SJSA1 (cell line): ENCODE data around the gene USP5. TPM values are rescaled to one million over a fixed set of nuclear protein-coding genes. Genes with fewer than 3 reads are reported as not detected.
A peak's percentile ranks its signal among the peaks of the same experiment; 100 is the strongest.
"Not testable (repeated sequence)": the region's sequence is repeated elsewhere in the genome, so short reads cannot be mapped to it uniquely, and the experiment has no call there.

ENCODE experiments used
- DNase-seq, 2 experiments: peaks; one replicate each; pipeline ENCODE4 v3.0.0-alpha.2; 2015 to 2020; ENCODE audit warnings: low spot score in 2 of 2, low read depth in 1 of 2
- H3K27ac ChIP-seq: fragments of 250-450 bp; sonication (Bioruptor Pico); 2 replicates; pipeline ENCODE4 v1.5.1; 2020; ENCODE audit warnings: mild to moderate bottlenecking, moderate library complexity
- H3K27me3 ChIP-seq: fragments of 250-450 bp; sonication (Bioruptor Pico); replicated peaks from 2 replicates; pipeline ENCODE4 v1.5.1; 2020; ENCODE audit warnings: mild to moderate bottlenecking, moderate library complexity
- H3K36me3 ChIP-seq: fragments of 250-450 bp; sonication (Bioruptor Pico); 2 replicates; pipeline ENCODE4 v1.5.1; 2020; ENCODE audit warnings: mild to moderate bottlenecking
- H3K4me1 ChIP-seq: fragments of 250-450 bp; sonication (Bioruptor Pico); replicated peaks from 2 replicates; pipeline ENCODE4 v1.6.1; 2021; ENCODE audit warnings: mild to moderate bottlenecking
- H3K4me3 ChIP-seq: fragments of 250-450 bp; sonication (Bioruptor Pico); 2 replicates; pipeline ENCODE4 v1.5.1; 2020; ENCODE audit warnings: mild to moderate bottlenecking
- H3K9me3 ChIP-seq: fragments of 250-450 bp; sonication (Bioruptor Pico); replicated peaks from 2 replicates; pipeline ENCODE4 v1.5.1; 2020; ENCODE audit warnings: mild to moderate bottlenecking
- total RNA-seq: library from RNA; depleted of rRNA; stranded (reverse); fragments of >200 nt; shearing (Covaris generic); gene quantifications from 2 replicates; pipeline ENCODE4 v1.2.3, GENCODE V29; 2014

Gene USP5
- total RNA-seq, 1 experiment from 2014 or later: 121 TPM

DNA sequence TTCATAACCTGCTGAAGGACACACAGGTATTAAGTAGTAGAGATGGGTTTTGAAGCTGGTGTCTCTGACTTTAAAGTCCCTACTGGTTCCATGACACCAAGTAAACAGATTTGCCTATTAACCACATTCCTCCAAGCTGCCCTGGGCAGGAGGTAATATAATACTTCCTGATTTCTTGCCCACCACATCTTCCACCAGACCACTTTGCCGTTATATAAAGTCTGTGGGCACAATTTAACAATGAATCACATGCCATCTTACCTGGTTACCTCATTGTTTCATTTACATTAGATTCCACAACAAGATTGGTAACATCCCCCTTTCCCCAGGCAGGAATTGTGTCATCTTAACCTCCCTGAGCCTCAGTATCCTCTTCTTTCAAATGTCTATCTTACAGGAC, 51.8 kb downstream of the USP5 start:
- Histone ChIP-seq H3K36me3 (0 out of 2 replicates have a peak, but pooled peaks cover 7% of the 10 kb centered on the region), H3K27ac (no peak overlapping the region), H3K9me3 (no peaks in the 10 kb centered on the region), H3K4me3 (no peak overlapping the region), H3K4me1 (peaks cover 27% of the 10 kb centered on the region), H3K27me3 (no peaks in the 10 kb centered on the region)
- DNase-seq: no peak

DNA sequence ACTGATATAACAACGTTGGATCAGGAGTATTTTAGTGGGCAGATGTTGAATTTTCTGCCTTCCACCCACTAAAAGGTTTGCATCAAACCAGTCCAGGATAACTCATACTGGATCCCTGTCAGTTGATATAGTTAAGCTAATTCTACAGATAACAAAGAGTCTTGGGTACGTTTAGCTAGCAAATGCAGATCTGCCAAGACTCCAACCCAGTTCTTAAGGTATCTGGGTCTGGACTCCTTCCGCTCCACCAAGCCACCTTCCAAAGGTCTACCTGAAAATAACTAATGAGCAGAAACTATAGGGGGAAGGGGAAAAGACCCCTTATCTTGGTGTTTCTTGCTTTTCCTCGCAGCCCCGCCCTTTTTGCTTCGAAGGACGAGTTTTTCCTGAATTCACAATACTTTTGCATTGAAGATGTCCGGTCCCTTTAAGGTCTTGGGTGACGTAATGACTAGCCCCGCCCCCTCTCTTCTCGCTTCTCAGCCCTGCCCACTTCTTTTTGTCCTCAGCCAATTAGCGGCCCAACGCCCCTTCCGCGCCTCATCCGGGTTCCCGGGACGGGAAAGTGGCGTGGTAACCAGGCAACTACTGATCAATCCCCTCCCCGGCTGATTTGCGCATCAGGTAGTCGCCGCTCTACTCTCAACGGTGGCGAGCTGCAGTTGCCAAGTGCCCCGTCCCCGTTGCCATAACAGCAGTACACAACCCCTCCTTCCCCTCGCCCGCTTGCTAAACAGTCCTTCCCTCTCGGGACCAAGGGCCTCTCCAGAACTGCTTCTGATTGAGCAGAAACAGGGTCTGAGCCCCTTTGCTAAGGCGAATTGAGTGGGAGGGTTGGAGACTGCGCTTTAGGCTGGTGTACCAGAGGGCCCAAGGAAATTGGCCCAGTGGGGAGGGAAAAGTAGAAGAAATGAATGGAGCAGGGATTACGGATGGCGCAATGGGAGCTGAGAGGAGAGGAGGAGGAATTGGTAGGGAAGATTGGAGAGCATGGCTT, 52.6 kb downstream of the USP5 start, which contains the start of gene LRRC23:
Gene LRRC23 (plus strand): TSS at position 543 of the 997 bp plus-strand sequence. CDS start 812 bp downstream, outside the sequence.
- Histone ChIP-seq H3K27ac (peak within 1 kb of the TSS; percentile 64), H3K9me3 (no peaks in the 10 kb centered on the region), H3K27me3 (no peaks in the 10 kb centered on the region), H3K36me3 (0 out of 2 replicates have a peak, but pooled peaks cover 7% of the 10 kb centered on the region), H3K4me1 (peaks cover 27% of the 10 kb centered on the region), H3K4me3 (peak within 1 kb of the TSS; percentile 61)
- DNase-seq: peak; percentile 93 to 97

DNA sequence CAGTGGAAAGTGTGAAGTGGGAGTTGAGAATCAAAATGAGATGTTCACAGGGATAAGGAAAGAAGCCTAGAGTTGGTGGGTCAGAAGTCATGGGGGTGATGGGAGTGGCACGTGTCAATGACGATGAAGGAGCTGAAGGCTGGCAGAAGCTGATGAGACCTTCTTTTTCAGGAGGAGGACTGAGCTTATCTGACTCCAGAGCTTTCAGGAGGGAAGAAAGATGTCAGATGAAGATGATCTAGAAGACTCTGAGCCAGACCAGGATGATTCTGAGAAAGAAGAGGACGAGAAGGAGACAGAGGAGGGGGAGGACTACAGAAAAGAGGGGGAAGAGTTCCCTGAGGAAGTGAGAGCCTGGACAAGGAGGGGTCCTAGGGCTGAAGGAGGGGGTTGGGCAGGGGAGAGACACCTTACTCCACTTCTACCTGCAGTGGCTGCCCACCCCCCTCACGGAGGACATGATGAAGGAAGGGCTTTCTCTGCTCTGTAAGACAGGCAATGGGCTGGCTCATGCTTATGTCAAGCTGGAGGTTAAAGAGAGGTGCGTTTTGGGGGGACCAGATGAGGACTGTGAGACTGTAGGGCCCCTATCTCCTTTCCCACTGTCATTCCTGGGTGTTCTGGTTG, 53.6 kb downstream of the USP5 start:
- Histone ChIP-seq H3K27me3 (no peaks in the 10 kb centered on the region), H3K27ac (no peak overlapping the region)
- no peak for DNase-seq

DNA sequence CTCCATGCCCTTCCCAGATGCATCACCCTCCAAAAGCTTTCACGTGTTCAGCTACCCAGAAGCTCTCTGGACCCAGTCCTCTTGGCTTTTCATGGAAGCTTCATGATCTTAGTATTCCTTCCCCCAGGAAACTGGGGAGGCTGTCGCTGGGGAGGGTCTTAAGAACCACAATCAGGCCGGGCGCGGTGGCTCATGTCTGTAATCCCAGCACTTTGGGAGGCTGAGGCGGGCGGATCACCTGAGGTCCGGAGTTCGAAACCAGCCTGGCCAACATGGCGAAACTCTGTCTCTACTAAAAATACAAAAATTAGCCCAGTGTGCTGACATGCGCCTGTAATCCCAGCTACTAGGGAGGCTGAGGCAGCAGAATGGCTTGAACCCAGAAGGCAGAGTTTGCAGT, 56.2 kb downstream of the USP5 start:
- not testable (repeated sequence) for DNase-seq, H3K4me3 ChIP-seq, H3K27me3 ChIP-seq, H3K9me3 ChIP-seq, H3K36me3 ChIP-seq, H3K27ac ChIP-seq
- H3K4me1 ChIP-seq: peaks cover 18% of the 10 kb centered on the region

More for the DNA sequence above, 53.6 kb downstream of the USP5 start:
- Histone ChIP-seq H3K4me1 (peaks cover 18% of the 10 kb centered on the region), H3K4me3 (peak overlapping the region; percentile 61), H3K36me3 (0 out of 2 replicates have a peak, but pooled peaks cover 7% of the 10 kb centered on the region), H3K9me3 (no peaks in the 10 kb centered on the region)

DNA sequence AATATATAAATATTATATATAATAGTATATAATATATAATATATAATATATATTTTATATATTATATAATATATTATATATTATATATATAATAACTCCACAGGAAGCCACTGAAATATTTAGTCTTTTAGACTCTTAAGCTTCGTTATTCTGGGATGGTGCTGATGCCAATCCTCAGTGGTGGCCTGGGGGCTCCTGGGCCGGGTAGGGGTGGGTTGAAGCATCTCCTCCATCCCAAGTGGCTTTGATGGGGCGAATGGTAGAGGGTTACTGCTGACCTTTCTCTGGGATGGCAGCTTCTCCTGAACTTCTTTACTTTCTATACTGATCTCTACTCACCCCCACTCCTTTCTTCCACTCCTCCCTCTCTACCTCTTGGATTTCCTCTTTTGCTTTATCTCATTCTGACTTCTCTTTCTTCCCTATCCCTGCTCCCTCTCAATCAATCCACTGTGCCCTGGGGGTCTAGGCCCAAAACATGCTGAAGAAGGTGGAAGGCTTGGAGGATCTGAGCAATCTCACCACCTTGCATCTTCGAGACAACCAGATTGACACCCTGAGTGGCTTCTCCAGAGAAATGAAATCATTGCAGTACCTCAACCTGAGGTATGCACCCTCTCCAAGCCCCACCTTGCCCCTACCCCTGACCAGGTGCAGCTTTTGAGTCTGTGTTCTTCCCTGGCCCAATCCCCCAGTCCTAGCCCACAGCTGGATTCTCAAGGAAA, 57.6 kb downstream of the USP5 start:
- no peak for DNase-seq
- peaks cover 17% of the 10 kb centered on the region for H3K4me1 ChIP-seq
- H3K4me3 ChIP-seq: no peak overlapping the region
- H3K36me3 ChIP-seq: 0 out of 2 replicates have a peak, but pooled peaks cover 7% of the 10 kb centered on the region
- no peaks in the 10 kb centered on the region for H3K27me3 ChIP-seq
- H3K27ac ChIP-seq: no peak overlapping the region
- no peaks in the 10 kb centered on the region for H3K9me3 ChIP-seq

DNA sequence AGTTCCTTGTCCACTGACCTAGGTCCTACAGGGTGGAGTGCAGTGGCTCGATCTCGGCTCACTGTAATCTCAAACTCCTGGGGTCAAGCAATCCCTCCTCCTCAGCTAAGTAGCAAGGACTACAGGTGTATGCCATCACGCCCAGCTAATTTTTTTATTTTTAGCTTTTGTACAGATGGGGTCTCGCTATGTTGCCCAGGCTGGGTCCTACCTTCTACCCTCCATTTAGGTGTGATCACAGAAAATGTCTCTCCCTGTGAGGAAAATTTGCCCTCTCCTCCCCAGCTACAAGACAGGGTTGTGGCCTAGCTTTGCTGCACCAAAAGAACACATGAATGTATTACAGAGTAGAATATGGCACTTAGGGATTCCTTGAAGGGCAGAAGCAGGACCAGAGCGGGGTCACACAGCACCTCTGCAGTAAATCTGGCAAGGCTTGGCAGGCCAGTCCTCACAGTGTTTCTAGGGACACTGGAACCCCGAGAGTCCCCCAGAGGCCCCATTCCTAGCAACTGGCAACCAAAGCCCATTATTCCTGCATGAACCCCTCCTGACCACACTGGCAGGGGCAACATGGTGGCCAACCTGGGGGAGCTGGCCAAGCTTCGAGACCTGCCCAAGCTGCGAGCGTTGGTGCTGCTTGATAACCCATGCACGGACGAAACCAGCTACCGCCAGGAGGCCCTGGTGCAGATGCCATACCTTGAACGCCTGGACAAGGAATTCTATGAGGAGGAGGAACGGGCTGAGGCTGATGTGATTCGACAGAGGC, 60.4 kb downstream of the USP5 start:
- H3K27me3 ChIP-seq: no peaks in the 10 kb centered on the region
- no peaks in the 10 kb centered on the region for H3K9me3 ChIP-seq
- no peak overlapping the region for H3K27ac ChIP-seq
- no peak overlapping the region for H3K4me3 ChIP-seq
- H3K36me3 ChIP-seq: no peaks in the 10 kb centered on the region
- DNase-seq: no peak
- H3K4me1 ChIP-seq: peaks cover 18% of the 10 kb centered on the region

DNA sequence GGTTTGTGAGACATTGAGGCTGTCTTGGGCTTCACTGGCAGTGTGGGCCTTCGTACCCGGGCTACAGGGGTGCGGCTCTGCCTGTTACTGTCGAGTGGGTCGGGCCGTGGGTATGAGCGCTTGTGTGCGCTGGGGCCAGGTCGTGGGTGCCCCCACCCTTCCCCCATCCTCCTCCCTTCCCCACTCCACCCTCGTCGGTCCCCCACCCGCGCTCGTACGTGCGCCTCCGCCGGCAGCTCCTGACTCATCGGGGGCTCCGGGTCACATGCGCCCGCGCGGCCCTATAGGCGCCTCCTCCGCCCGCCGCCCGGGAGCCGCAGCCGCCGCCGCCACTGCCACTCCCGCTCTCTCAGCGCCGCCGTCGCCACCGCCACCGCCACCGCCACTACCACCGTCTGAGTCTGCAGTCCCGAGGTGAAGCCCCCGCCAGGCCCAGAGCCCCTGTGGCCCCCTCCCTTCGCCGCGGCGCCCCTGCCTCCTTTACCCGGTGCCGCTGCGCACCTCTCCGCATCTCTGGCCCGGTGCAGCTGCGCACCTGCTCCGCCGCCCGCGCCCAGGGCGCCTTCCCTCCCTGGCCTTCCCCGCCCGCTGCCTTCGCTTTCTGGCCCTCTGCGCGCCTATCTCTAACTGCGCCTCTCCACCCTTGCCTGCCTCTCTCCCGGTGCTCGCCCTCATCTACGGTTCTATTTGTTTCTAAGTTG, 62.4 kb downstream of the USP5 start, which contains the start of gene ENO2:
Gene ENO2 (plus strand): TSS at position 335 of the 701 bp plus-strand sequence. CDS start 1,253 bp downstream, outside the sequence.
- H3K9me3 ChIP-seq: no peaks in the 10 kb centered on the region
- H3K27ac ChIP-seq: no peak within 1 kb of the TSS
- H3K27me3 ChIP-seq: no peaks in the 10 kb centered on the region
- peak in 1 of 2 experiments; percentile 71 for DNase-seq
- peaks cover 18% of the 10 kb centered on the region for H3K4me1 ChIP-seq
- no peaks in the 10 kb centered on the region for H3K36me3 ChIP-seq
- peak within 1 kb of the TSS; percentile 46 for H3K4me3 ChIP-seq

DNA sequence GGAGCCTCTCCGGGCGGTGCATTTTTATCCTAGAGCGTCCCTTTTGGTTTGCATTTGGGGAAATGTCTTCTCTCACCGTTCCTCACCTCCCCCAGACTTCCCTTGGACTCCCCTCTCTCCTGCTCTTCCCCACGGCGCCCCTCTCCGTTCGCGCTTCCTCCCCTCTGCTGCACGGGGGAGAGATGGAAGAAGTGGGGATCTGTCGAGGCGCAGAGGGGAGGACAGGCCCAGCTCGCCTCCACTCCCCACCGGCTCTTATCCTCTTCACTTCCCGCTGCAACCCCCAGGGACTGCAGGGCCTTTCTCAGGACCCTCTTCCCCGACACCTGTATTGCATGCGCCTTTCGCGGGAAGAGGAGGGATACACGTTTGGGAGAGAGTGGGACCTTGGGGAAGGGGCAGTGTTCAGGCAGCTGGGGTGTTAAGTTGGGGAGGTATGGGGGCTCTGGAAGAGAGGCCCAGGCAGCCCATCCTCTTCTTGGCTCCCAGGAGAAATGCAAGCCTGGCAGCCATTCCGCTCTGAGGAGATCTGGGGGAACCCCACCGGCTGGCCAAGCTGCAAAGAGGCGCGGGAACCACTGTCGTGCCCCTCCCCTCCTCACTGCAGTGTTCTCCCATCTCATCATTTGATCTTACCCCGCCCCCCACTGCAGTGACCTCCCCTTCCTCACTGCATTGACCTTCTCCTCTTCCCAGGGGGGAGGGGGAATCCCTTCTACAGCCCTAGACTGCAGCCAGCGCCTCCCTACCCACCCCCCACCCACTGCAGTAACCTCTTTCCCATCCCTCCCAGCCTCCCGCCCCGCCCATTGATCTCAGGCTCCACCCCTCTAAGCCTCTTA, 63.2 kb downstream of the USP5 start:
- no peaks in the 10 kb centered on the region for H3K36me3 ChIP-seq
- no peak for DNase-seq
- H3K27ac ChIP-seq: no peak overlapping the region
- no peaks in the 10 kb centered on the region for H3K27me3 ChIP-seq
- no peaks in the 10 kb centered on the region for H3K9me3 ChIP-seq
- peaks cover 18% of the 10 kb centered on the region for H3K4me1 ChIP-seq
- H3K4me3 ChIP-seq: peak overlapping the region; percentile 46

DNA sequence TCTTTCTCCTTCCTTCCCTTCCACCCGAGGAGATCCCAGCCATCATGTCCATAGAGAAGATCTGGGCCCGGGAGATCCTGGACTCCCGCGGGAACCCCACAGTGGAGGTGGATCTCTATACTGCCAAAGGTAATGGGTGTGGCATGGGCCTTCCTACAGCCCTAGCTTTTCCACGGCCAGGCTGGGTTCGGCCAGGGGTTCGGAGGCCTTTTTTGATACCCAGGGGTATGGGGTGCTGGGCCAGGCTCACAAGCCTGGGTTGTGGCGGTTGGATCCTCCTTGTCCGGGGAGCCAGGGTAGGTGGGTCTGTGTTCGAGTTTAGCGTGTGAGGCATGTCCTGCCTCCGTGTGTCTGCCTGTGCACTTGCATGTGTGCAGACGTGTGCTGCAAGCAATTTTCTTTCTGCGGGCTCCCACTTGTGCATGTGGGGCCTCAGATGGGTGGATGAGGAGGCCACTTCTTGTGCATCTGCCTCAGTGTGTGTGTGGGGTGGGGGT, 63.9 kb downstream of the USP5 start:
- H3K36me3 ChIP-seq: no peaks in the 10 kb centered on the region
- H3K4me1 ChIP-seq: peaks cover 18% of the 10 kb centered on the region
- no peak for DNase-seq
- H3K27ac ChIP-seq: no peak overlapping the region
- no peaks in the 10 kb centered on the region for H3K27me3 ChIP-seq
- H3K4me3 ChIP-seq: no peak overlapping the region
- no peaks in the 10 kb centered on the region for H3K9me3 ChIP-seq
